Measurements from ENCODE around the gene FBXO28.
A peak's percentile ranks its signal among the peaks of the same experiment; 100 is the strongest.
"Not testable (repeated sequence)": the region's sequence is repeated elsewhere in the genome, so short reads cannot be mapped to it uniquely, and the experiment has no call there.

FBXO28 gene

GRCh38 chr1:224079644-224080043, 34.3 kb upstream of the FBXO28 start:
- H3K9me3 ChIP-seq (ENCODE audit: control insufficient read depth in 2 of 2, low read length in 2 of 2); H3K27me3 ChIP-seq (ENCODE audit: control insufficient read depth in 2 of 2, insufficient read depth in 2 of 2, low read length in 2 of 2); H3K9ac ChIP-seq (ENCODE audit: low read depth in 1 of 2, low read length in 2 of 2); H3K4me1 ChIP-seq (ENCODE audit: control insufficient read depth in 2 of 2, insufficient read depth in 2 of 2, low read length in 2 of 2); H3K27ac ChIP-seq (ENCODE audit: low read depth in 2 of 2, low read length in 2 of 2); H3K36me3 ChIP-seq (ENCODE audit: control insufficient read depth in 2 of 2, insufficient read depth in 2 of 2, low read length in 2 of 2); H3K4me3 ChIP-seq (ENCODE audit: low read length in 2 of 2): not testable (repeated sequence)

DNA sequence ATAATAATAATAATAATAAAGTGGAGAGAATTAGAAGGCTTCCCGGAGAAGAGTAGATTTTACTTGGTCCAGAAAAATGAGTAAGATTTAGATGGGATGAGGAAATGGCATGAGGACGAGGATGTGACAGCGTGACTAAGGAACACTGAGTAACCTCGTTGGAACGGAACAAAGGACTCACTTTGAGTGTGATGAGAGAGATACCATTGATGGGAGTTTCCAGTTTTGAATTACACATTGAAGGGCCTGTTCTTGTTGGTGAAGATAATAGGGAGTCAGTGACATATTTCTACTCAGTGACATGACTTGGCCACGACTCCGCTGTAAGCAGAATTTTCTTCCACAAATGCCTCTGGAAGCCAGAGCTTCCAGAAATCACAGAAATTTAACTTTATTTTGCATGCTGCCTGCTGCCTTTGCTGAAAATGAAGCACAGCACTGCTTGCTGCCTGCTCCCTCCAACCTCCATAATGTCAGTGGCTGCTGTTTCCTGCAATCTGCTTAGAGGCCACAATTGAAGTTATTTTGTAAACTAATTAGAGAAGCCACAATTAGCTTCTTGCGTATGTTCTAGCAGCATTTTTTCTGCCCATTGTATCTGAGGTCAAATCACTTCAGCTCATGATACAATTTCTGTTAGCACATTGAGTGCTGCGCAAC, 33.7 kb upstream of the FBXO28 start:
- Histone ChIP-seq H3K9me3 (ENCODE audit: control insufficient read depth in 2 of 2, low read length in 2 of 2) (no peaks in the 10 kb centered on the region), H3K4me3 (ENCODE audit: low read length in 2 of 2) (no peak overlapping the region), H3K9ac (ENCODE audit: low read depth in 1 of 2, low read length in 2 of 2) (no peak overlapping the region), H3K4me1 (ENCODE audit: control insufficient read depth in 2 of 2, insufficient read depth in 2 of 2, low read length in 2 of 2) (no peaks in the 10 kb centered on the region), H3K27ac (ENCODE audit: low read depth in 2 of 2, low read length in 2 of 2) (no peak overlapping the region), H3K36me3 (ENCODE audit: control insufficient read depth in 2 of 2, insufficient read depth in 2 of 2, low read length in 2 of 2) (no peaks in the 10 kb centered on the region), H3K27me3 (ENCODE audit: control insufficient read depth in 2 of 2, insufficient read depth in 2 of 2, low read length in 2 of 2) (no peaks in the 10 kb centered on the region)

DNA sequence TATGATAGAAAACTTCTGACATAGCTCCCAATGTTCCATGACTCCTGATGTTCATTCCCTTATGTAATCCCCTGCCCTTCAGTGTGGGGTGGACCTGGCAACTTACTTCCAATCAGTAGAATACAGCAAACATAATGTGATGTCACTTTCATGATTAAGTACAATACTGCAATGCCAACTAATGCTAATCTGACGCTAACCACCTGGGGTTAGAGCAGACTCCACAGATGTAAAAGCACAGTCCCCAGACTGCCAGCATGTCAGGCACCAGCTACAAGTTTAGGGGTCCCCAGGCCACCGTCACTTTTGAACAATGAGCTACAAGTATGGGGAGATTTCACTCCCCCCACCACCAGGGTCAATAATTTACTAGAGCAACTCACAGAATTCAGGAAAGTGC, 32.3 kb upstream of the FBXO28 start:
- no peak overlapping the region for H3K4me3 ChIP-seq (ENCODE audit: low read length in 2 of 2)
- no peaks in the 10 kb centered on the region for H3K9me3 ChIP-seq (ENCODE audit: control insufficient read depth in 2 of 2, low read length in 2 of 2)
- H3K36me3 ChIP-seq (ENCODE audit: control insufficient read depth in 2 of 2, insufficient read depth in 2 of 2, low read length in 2 of 2), result no peaks in the 10 kb centered on the region
- no peak overlapping the region for H3K27ac ChIP-seq (ENCODE audit: low read depth in 2 of 2, low read length in 2 of 2)
- H3K27me3 ChIP-seq (ENCODE audit: control insufficient read depth in 2 of 2, insufficient read depth in 2 of 2, low read length in 2 of 2), result no peaks in the 10 kb centered on the region
- H3K9ac ChIP-seq (ENCODE audit: low read depth in 1 of 2, low read length in 2 of 2), result no peak overlapping the region
- no peaks in the 10 kb centered on the region for H3K4me1 ChIP-seq (ENCODE audit: control insufficient read depth in 2 of 2, insufficient read depth in 2 of 2, low read length in 2 of 2)

DNA sequence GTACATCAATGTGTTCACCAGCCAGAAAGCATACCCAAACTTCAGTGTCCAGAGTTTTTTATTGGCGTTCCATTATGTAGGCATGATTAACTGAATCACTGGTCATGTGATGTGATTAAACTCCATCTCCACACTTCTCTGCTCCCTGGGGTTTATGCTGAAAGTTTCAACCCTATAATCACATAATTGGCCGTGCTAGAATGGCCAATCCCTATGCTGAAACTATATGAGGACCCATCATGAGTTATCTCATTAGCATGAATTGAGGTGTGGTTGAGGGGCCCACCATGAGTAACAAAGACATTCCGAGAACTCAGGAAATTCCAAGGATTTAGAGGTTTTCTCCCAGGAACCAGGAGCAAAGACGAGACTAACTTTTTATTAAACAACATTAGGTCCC, 31.8 kb upstream of the FBXO28 start:
- Histone ChIP-seq H3K36me3 (ENCODE audit: control insufficient read depth in 2 of 2, insufficient read depth in 2 of 2, low read length in 2 of 2) (no peaks in the 10 kb centered on the region), H3K4me3 (ENCODE audit: low read length in 2 of 2) (no peak overlapping the region), H3K4me1 (ENCODE audit: control insufficient read depth in 2 of 2, insufficient read depth in 2 of 2, low read length in 2 of 2) (no peaks in the 10 kb centered on the region), H3K9ac (ENCODE audit: low read depth in 1 of 2, low read length in 2 of 2) (no peak overlapping the region), H3K27ac (ENCODE audit: low read depth in 2 of 2, low read length in 2 of 2) (no peak overlapping the region), H3K27me3 (ENCODE audit: control insufficient read depth in 2 of 2, insufficient read depth in 2 of 2, low read length in 2 of 2) (no peaks in the 10 kb centered on the region), H3K9me3 (ENCODE audit: control insufficient read depth in 2 of 2, low read length in 2 of 2) (no peaks in the 10 kb centered on the region)

DNA sequence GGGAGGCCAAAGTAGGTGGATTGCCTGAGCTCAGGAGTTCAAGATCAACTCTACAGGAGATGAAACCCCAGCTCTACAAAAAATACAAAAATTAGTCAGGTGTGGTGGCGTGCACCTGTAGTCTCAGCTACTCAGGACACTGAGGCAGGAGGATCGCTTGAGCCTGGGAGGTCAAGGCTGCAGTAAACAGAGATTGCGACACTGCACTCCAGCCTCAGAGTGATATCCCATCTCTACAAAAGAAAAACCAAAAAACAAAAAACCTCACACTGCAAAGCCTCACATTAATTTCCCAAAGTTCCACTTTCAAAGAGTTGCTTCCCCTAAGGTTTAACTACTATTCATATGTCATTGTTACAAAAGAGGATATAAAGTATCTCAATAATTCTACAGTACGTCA, 29.0 kb upstream of the FBXO28 start:
- no peaks in the 10 kb centered on the region for H3K36me3 ChIP-seq (ENCODE audit: control insufficient read depth in 2 of 2, insufficient read depth in 2 of 2, low read length in 2 of 2)
- H3K4me1 ChIP-seq (ENCODE audit: control insufficient read depth in 2 of 2, insufficient read depth in 2 of 2, low read length in 2 of 2), result peaks cover 0 to 9% of the 10 kb centered on the region in 2 donors
- H3K9me3 ChIP-seq (ENCODE audit: control insufficient read depth in 2 of 2, low read length in 2 of 2), result no peaks in the 10 kb centered on the region
- no peak overlapping the region for H3K4me3 ChIP-seq (ENCODE audit: low read length in 2 of 2)
- H3K27me3 ChIP-seq (ENCODE audit: control insufficient read depth in 2 of 2, insufficient read depth in 2 of 2, low read length in 2 of 2), result peaks cover 0 to 2% of the 10 kb centered on the region in 2 donors
- no peak overlapping the region for H3K27ac ChIP-seq (ENCODE audit: low read depth in 2 of 2, low read length in 2 of 2)
- H3K9ac ChIP-seq (ENCODE audit: low read depth in 1 of 2, low read length in 2 of 2), result no peak overlapping the region

DNA sequence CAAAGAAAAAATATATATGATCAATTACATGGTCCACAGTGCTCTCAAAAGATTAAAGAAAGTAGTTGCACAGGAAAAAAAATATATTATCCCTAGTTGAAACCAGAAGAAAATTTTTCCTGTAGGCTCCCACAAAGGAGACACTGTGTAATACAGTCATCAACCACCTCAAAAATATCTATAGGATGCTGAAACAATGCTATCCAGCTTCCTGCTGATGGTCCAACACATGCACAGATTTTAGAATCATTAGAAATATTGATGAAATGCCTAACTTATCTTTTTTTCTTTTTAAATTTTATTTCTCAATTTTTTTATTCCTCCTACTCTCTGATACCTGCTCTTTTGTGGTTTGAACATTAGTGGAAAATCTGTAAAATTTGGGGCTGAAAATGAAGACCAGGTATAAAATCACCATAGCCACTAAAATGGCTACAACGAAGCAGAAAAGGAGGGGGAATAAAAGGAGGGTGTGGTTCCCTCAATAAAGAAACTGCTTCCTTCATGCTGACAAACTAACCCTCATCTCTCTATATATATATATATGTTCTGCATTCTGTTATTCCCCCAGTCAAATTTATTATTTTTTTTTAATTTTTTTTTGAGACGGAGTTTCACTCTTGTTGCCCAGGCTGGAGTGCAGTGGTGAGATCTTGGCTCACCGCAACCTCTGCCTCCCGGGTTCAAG, 28.3 kb upstream of the FBXO28 start:
- Histone ChIP-seq H3K27ac (ENCODE audit: low read depth in 2 of 2, low read length in 2 of 2) (peak overlapping the region in 1 of 2 donors; percentile 38), H3K9me3 (ENCODE audit: control insufficient read depth in 2 of 2, low read length in 2 of 2) (no peaks in the 10 kb centered on the region), H3K4me3 (ENCODE audit: low read length in 2 of 2) (no peak overlapping the region), H3K36me3 (ENCODE audit: control insufficient read depth in 2 of 2, insufficient read depth in 2 of 2, low read length in 2 of 2) (no peaks in the 10 kb centered on the region), H3K9ac (ENCODE audit: low read depth in 1 of 2, low read length in 2 of 2) (no peak overlapping the region), H3K27me3 (ENCODE audit: control insufficient read depth in 2 of 2, insufficient read depth in 2 of 2, low read length in 2 of 2) (peaks cover 0 to 2% of the 10 kb centered on the region in 2 donors), H3K4me1 (ENCODE audit: control insufficient read depth in 2 of 2, insufficient read depth in 2 of 2, low read length in 2 of 2) (peaks cover 0 to 9% of the 10 kb centered on the region in 2 donors)

GRCh38 chr1:224087286-224087794, 26.6 kb upstream of the FBXO28 start:
- H3K27me3 ChIP-seq (ENCODE audit: control insufficient read depth in 2 of 2, insufficient read depth in 2 of 2, low read length in 2 of 2), result peaks cover 0 to 2% of the 10 kb centered on the region in 2 donors
- H3K27ac ChIP-seq (ENCODE audit: low read depth in 2 of 2, low read length in 2 of 2), result no peak overlapping the region
- H3K4me1 ChIP-seq (ENCODE audit: control insufficient read depth in 2 of 2, insufficient read depth in 2 of 2, low read length in 2 of 2), result peaks cover 0 to 9% of the 10 kb centered on the region in 2 donors
- no peak overlapping the region for H3K9ac ChIP-seq (ENCODE audit: low read depth in 1 of 2, low read length in 2 of 2)
- H3K4me3 ChIP-seq (ENCODE audit: low read length in 2 of 2), result no peak overlapping the region
- H3K9me3 ChIP-seq (ENCODE audit: control insufficient read depth in 2 of 2, low read length in 2 of 2), result no peaks in the 10 kb centered on the region
- H3K36me3 ChIP-seq (ENCODE audit: control insufficient read depth in 2 of 2, insufficient read depth in 2 of 2, low read length in 2 of 2), result no peaks in the 10 kb centered on the region

- Histone ChIP-seq H3K9me3 (ENCODE audit: control insufficient read depth in 2 of 2, low read length in 2 of 2) (no peaks in the 10 kb centered on the region), H3K27me3 (ENCODE audit: control insufficient read depth in 2 of 2, insufficient read depth in 2 of 2, low read length in 2 of 2) (peaks cover 0 to 2% of the 10 kb centered on the region in 2 donors), H3K36me3 (ENCODE audit: control insufficient read depth in 2 of 2, insufficient read depth in 2 of 2, low read length in 2 of 2) (no peaks in the 10 kb centered on the region), H3K4me3 (ENCODE audit: low read length in 2 of 2) (no peak overlapping the region), H3K27ac (ENCODE audit: low read depth in 2 of 2, low read length in 2 of 2) (no peak overlapping the region), H3K4me1 (ENCODE audit: control insufficient read depth in 2 of 2, insufficient read depth in 2 of 2, low read length in 2 of 2) (peaks cover 0 to 9% of the 10 kb centered on the region in 2 donors), H3K9ac (ENCODE audit: low read depth in 1 of 2, low read length in 2 of 2) (no peak overlapping the region)
These were observed 24.3 kb upstream of the FBXO28 start for GRCh38 chr1:224089583-224089982.

DNA sequence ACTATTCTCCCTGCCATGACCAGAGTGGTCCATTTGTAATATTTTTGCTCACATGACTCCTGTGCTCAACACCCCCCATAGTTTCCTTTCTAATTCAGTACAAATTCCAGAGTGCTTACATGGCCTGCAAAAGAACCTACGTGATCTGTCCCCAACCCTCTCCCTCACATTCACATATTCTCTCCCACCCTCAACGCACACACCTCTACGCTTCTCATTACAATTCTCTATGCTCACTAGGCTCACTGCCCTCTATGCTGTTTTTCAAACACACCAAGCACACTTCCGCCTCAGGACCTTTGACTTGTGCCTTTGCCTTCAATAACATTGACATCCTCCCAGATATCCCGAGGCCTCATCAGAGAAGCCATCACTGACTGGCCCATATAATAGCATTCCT, 23.8 kb upstream of the FBXO28 start:
- H3K9ac ChIP-seq (ENCODE audit: low read depth in 1 of 2, low read length in 2 of 2), result no peak overlapping the region
- H3K27me3 ChIP-seq (ENCODE audit: control insufficient read depth in 2 of 2, insufficient read depth in 2 of 2, low read length in 2 of 2), result peaks cover 0 to 2% of the 10 kb centered on the region in 2 donors
- no peak overlapping the region for H3K27ac ChIP-seq (ENCODE audit: low read depth in 2 of 2, low read length in 2 of 2)
- H3K4me1 ChIP-seq (ENCODE audit: control insufficient read depth in 2 of 2, insufficient read depth in 2 of 2, low read length in 2 of 2), result peaks cover 0 to 9% of the 10 kb centered on the region in 2 donors
- no peaks in the 10 kb centered on the region for H3K9me3 ChIP-seq (ENCODE audit: control insufficient read depth in 2 of 2, low read length in 2 of 2)
- no peak overlapping the region for H3K4me3 ChIP-seq (ENCODE audit: low read length in 2 of 2)
- H3K36me3 ChIP-seq (ENCODE audit: control insufficient read depth in 2 of 2, insufficient read depth in 2 of 2, low read length in 2 of 2), result no peaks in the 10 kb centered on the region

DNA sequence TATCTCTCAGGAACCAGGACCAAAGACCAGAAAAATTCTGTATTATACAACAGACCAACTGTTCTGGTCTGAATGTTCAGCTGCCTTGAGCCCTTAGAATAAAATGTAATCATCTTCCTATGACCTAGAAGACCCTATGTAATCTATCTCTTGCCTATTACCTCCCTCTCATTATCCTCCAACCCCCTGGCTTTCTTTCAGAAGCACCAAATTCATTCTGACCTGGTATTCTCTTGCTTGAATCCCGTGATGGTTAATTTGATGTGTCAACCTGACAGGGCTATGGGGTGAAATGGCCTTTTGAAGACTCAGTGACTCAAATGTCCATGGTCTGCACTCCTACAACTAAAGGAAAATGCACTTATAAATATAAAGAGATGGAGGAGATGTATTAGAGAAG, 21.8 kb upstream of the FBXO28 start:
- H3K9ac ChIP-seq (ENCODE audit: low read depth in 1 of 2, low read length in 2 of 2), result no peak overlapping the region
- peaks cover 0 to 2% of the 10 kb centered on the region in 2 donors for H3K27me3 ChIP-seq (ENCODE audit: control insufficient read depth in 2 of 2, insufficient read depth in 2 of 2, low read length in 2 of 2)
- H3K36me3 ChIP-seq (ENCODE audit: control insufficient read depth in 2 of 2, insufficient read depth in 2 of 2, low read length in 2 of 2), result no peaks in the 10 kb centered on the region
- no peaks in the 10 kb centered on the region for H3K9me3 ChIP-seq (ENCODE audit: control insufficient read depth in 2 of 2, low read length in 2 of 2)
- no peak overlapping the region for H3K4me3 ChIP-seq (ENCODE audit: low read length in 2 of 2)
- peaks cover 0 to 9% of the 10 kb centered on the region in 2 donors for H3K4me1 ChIP-seq (ENCODE audit: control insufficient read depth in 2 of 2, insufficient read depth in 2 of 2, low read length in 2 of 2)
- H3K27ac ChIP-seq (ENCODE audit: low read depth in 2 of 2, low read length in 2 of 2), result no peak overlapping the region
